Natural killer cell (primary cell): ENCODE measurements around the gene HK2. TPM values are rescaled to one million over a fixed set of nuclear protein-coding genes. Genes with fewer than 3 reads are reported as not detected.

Experiments used
- ATAC-seq, 3 donors: fragments of 150-1000 bp in 2 of 3; fragments of 200-7000 bp in 1 of 3; cut with Tn5 transposase; 1 replicate in 1 of 3; 2 replicates in 2 of 3; pipeline ENCODE4 v1.10.0; 2021; ENCODE audit warnings: mild to moderate bottlenecking in 2 of 3, moderate library complexity in 2 of 3
- DNase-seq, 2 donors: peaks; one replicate each; pipeline versions ENCODE4 v3.0.0 to v3.0.0-alpha.2; 2013 to 2021; ENCODE audit warnings: mixed read lengths in 1 of 2
- H3K27ac ChIP-seq: one replicate; pipeline ENCODE4 v1.5.1; 2013; ENCODE audit warnings: mild to moderate bottlenecking, low read length
- H3K27me3 ChIP-seq: one replicate; pipeline ENCODE4 v1.6.1; 2013; ENCODE audit warnings: low read length; ENCODE audit not compliant: control insufficient read depth, insufficient read depth
- H3K36me3 ChIP-seq: one replicate; pipeline ENCODE4 v1.6.1; 2013; ENCODE audit warnings: low read length; ENCODE audit not compliant: control insufficient read depth, insufficient read depth
- H3K4me1 ChIP-seq: one replicate; pipeline ENCODE4 v1.6.1; 2013; ENCODE audit warnings: low read length; ENCODE audit not compliant: control insufficient read depth, insufficient read depth
- H3K4me3 ChIP-seq: one replicate; pipeline ENCODE4 v1.5.1; 2013; ENCODE audit warnings: low read length
- H3K9me3 ChIP-seq: one replicate; pipeline ENCODE4 v1.6.1; 2013; ENCODE audit warnings: low read length; ENCODE audit not compliant: control insufficient read depth, insufficient read depth
- H3K27ac Mint-ChIP-seq, 2 donors: one replicate each; pipeline ENCODE4 v1.8.0; 2022; ENCODE audit warnings: mild to moderate bottlenecking in 2 of 2, mixed read lengths in 2 of 2, moderate library complexity in 1 of 2
- H3K27me3 Mint-ChIP-seq, 2 donors: one replicate each; pipeline ENCODE4 v1.8.0; 2022; ENCODE audit warnings: low read depth in 2 of 2, mixed read lengths in 2 of 2
- H3K36me3 Mint-ChIP-seq: one replicate; pipeline ENCODE4 v1.8.0; 2022; ENCODE audit warnings: mixed read lengths
- H3K4me1 Mint-ChIP-seq, 2 donors: one replicate each; pipeline ENCODE4 v1.8.0; 2022; ENCODE audit warnings: mixed read lengths in 2 of 2
- H3K4me3 Mint-ChIP-seq: one replicate; pipeline ENCODE4 v1.8.0; 2022; ENCODE audit warnings: mild to moderate bottlenecking, moderate library complexity, mixed read lengths
- H3K9me3 Mint-ChIP-seq, 2 donors: one replicate each; pipeline ENCODE4 v1.8.0; 2022; ENCODE audit warnings: mixed read lengths in 2 of 2
- CTCF ChIP-seq: fragments of 200-600 bp; IDR thresholded peaks from one replicate; pipeline ENCODE4 v1.8.0; 2022; ENCODE audit warnings: antibody characterized with exemption
- WGBS: methylation state at CpG from one replicate; pipeline ENCODE4 v1.1.7; 2013; ENCODE audit warnings: missing lambda C conversion rate; ENCODE audit not compliant: insufficient coverage; 5-methylcytosine and 5-hydroxymethylcytosine counted together
- intact Hi-C: fragments of 100-400 bp; cut with micrococcal nuclease; formaldehyde crosslinking; loops from one replicate; pipeline ENCODE4 v1.14.2; 2022
- total RNA-seq, 4 donors: library from RNA; stranded (reverse); fragments of 120-200 nt in 1 of 4; gene quantifications; one replicate each; pipeline versions ENCODE4 v1.2.3 to v1.2.4, GENCODE V29; 2013 to 2022

HK2 gene
- total RNA-seq, 3 donors from 2014 or later (not counting 1 experiment from before 2014, with no cell fraction given): 1.6 to 9.4 (median 3.5) TPM

DNA sequence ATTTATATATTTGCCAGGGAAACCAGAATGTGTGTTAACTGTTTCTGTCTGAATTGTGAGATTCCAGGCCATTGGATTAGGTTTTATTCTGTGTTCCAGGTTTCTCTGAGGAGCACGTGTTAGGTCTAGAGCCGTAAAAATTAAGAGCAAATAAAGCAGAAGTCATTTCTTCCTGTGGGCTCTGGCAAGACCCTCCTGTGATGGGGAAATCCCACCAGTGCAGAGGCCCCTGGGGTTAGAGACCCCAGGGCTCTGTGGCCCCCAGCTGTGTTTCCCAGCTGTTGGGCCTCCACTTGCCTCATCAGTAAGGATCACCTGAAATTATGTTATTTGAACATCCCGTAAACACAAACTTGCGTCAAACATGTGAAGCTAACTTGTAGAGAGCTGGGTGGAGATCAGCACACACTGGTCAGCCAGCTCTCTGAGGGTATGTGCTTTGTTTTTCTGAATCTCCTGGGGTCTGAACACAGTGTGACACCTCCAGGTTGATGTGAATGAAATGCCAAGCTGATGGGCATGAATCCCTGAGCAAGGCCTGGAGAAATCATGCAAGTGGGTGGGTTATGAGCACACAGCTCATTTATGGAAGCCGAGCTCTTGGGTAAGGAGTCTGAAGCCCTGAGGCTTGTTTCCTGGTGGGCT lies 50.3 kb downstream of the HK2 start:
- Mint-ChIP-seq H3K36me3 (no peaks in the 10 kb centered on the region), H3K27ac (no peak overlapping the region), H3K4me1 (peaks cover 8 to 11% of the 10 kb centered on the region in 2 donors), H3K27me3 (no peaks in the 10 kb centered on the region), H3K4me3 (no peak overlapping the region), H3K9me3 (no peaks in the 10 kb centered on the region)
- no peaks in the 10 kb centered on the region for H3K9me3 ChIP-seq
- H3K27me3 ChIP-seq: no peaks in the 10 kb centered on the region
- peaks cover 12% of the 10 kb centered on the region for H3K4me1 ChIP-seq
- intact Hi-C loops: no loop called here
- no peak overlapping the region for H3K27ac ChIP-seq
- no peak for DNase-seq
- 95% methylated on average over 5 of the region's 5 CpGs for WGBS
- peaks cover 5% of the 10 kb centered on the region for H3K36me3 ChIP-seq
- ATAC-seq: no peak
- no peak overlapping the region for H3K4me3 ChIP-seq
- TF ChIP-seq CTCF: no peak

- H3K9me3 ChIP-seq: no peaks in the 10 kb centered on the region
- no peak for TF ChIP-seq CTCF
- DNase-seq (no peak), ATAC-seq (no peak)
- Mint-ChIP-seq H3K27ac (no peak overlapping the region), H3K36me3 (no peaks in the 10 kb centered on the region), H3K9me3 (no peaks in the 10 kb centered on the region), H3K27me3 (no peaks in the 10 kb centered on the region), H3K4me3 (no peak overlapping the region), H3K4me1 (peaks cover 8 to 11% of the 10 kb centered on the region in 2 donors)
- H3K4me1 ChIP-seq: peaks cover 12% of the 10 kb centered on the region
- H3K27ac ChIP-seq: no peak overlapping the region
- H3K36me3 ChIP-seq: peaks cover 5% of the 10 kb centered on the region
- intact Hi-C loops: no loop called here
- H3K4me3 ChIP-seq: no peak overlapping the region
- no peaks in the 10 kb centered on the region for H3K27me3 ChIP-seq
- WGBS: 95% methylated on average over 5 of the region's 5 CpGs
These were observed 50.9 kb downstream of the HK2 start for GRCh38 chr2:74884866-74885265.

DNA sequence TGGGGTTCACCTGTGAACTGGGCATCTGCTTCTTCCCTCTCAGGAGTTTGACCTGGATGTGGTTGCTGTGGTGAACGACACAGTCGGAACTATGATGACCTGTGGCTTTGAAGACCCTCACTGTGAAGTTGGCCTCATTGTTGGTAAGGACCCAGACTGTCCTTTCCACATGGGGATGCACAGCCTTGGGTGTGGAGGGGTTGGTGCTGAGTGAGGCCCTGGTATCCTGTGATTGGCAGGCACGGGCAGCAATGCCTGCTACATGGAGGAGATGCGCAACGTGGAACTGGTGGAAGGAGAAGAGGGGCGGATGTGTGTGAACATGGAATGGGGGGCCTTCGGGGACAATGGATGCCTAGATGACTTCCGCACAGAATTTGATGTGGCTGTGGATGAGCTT lies 52.3 kb downstream of the HK2 start:
- ATAC-seq (no peak), DNase-seq (no peak)
- Mint-ChIP-seq H3K9me3 (no peaks in the 10 kb centered on the region), H3K27me3 (no peaks in the 10 kb centered on the region), H3K27ac (no peak overlapping the region), H3K4me3 (no peak overlapping the region), H3K4me1 (peaks cover 8 to 11% of the 10 kb centered on the region in 2 donors), H3K36me3 (no peaks in the 10 kb centered on the region)
- no peaks in the 10 kb centered on the region for H3K9me3 ChIP-seq
- whole genome bisulfite sequencing: 93% methylated on average over 8 of the region's 8 CpGs
- no peak overlapping the region for H3K27ac ChIP-seq
- no peaks in the 10 kb centered on the region for H3K27me3 ChIP-seq
- H3K36me3 ChIP-seq: peaks cover 5% of the 10 kb centered on the region
- peaks cover 12% of the 10 kb centered on the region for H3K4me1 ChIP-seq
- H3K4me3 ChIP-seq: no peak overlapping the region
- intact Hi-C loops: no loop called here
- no peak for TF ChIP-seq CTCF

- H3K36me3 ChIP-seq: peaks cover 5% of the 10 kb centered on the region
- no peak for ATAC-seq
These were observed 52.9 kb downstream of the HK2 start for GRCh38 chr2:74886811-74887210.

More at GRCh38 chr2:74886811-74887210, 52.9 kb downstream of the HK2 start:
- peaks cover 12% of the 10 kb centered on the region for H3K4me1 ChIP-seq
- Mint-ChIP-seq H3K27ac (no peak overlapping the region), H3K9me3 (no peaks in the 10 kb centered on the region), H3K4me3 (no peak overlapping the region), H3K27me3 (no peaks in the 10 kb centered on the region), H3K4me1 (peaks cover 8 to 11% of the 10 kb centered on the region in 2 donors), H3K36me3 (no peaks in the 10 kb centered on the region)
- intact Hi-C loops: no loop called here
- no peak overlapping the region for H3K4me3 ChIP-seq
- no peak overlapping the region for H3K27ac ChIP-seq
- no peak for TF ChIP-seq CTCF
- no peaks in the 10 kb centered on the region for H3K9me3 ChIP-seq
- H3K27me3 ChIP-seq: no peaks in the 10 kb centered on the region
- 100% methylated on average over 4 of the region's 4 CpGs for WGBS
- no peak for DNase-seq
